Neural progenitor cell (in vitro differentiated cells): ENCODE results near the gene WDR1.

Experiments
- CTCF ChIP-seq: fragments of 200-600 bp; sonication (generic); IDR thresholded peaks from 2 replicates; pipeline ENCODE4 v1.5.1; 2017; ENCODE audit warnings: antibody characterized with exemption, mild to moderate bottlenecking
- EZH2 ChIP-seq: fragments of 200-600 bp; sonication (generic); IDR thresholded peaks from 2 replicates; pipeline ENCODE4 v1.6.1; 2017; ENCODE audit warnings: antibody characterized with exemption, mild to moderate bottlenecking, moderate library complexity
- EZH2phosphoT487 ChIP-seq: fragments of 200-600 bp; sonication (generic); IDR thresholded peaks from 2 replicates; pipeline ENCODE4 v1.6.1; 2017; ENCODE audit warnings: antibody characterized with exemption

DNA sequence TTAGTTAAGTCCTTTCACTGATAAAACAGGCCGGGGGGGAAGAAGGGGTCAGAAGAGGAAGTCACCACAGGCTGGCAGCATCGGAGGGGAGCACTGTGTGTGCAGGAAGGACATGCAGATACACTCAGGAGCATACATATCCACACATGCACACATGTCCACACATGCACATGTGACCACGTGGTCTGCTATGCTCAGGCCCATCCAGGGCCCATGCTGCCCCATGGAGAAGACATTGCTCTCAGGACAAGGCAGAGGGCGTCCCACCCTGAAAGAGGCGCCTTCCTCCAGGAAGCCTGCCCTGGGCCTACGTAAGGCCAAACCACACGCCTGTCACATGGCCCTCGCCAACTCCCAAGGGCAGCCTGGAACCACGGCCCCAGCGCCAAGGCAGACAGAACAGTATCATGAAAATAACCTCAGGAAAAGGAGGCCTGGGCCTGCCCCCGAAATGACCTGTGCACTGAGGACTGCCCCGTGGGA, 15.8 kb downstream of the WDR1 start:
- TF ChIP-seq CTCF (no peak), EZH2 (no peak), EZH2phosphoT487 (no peak)
